ENCODE data around the gene RASSF3.
A peak's percentile ranks its signal among the peaks of the same experiment; 100 is the strongest.

Gene RASSF3

GRCh38 chr12:64665514-64665913 is 55.2 kb downstream of the RASSF3 start:
- H3K27me3 ChIP-seq (ENCODE audit: control insufficient read depth in 1 of 2, insufficient read depth in 2 of 2, low read length in 2 of 2): no peaks in the 10 kb centered on the region
- H3K36me3 ChIP-seq (ENCODE audit: insufficient read depth, low read length): no peaks in the 10 kb centered on the region
- H3K27ac ChIP-seq (ENCODE audit: low read depth, low read length): no peak overlapping the region
- H3K4me3 ChIP-seq (ENCODE audit: low read depth in 1 of 2, low read length in 2 of 2): no peak overlapping the region
- no peaks in the 10 kb centered on the region for H3K9me3 ChIP-seq (ENCODE audit: low read length)
- H3K9ac ChIP-seq (ENCODE audit: low read length): no peak overlapping the region
- peaks cover 66% of the 10 kb centered on the region for H3K4me1 ChIP-seq (ENCODE audit: insufficient read depth, low read length)

- H3K27me3 ChIP-seq (ENCODE audit: control insufficient read depth in 1 of 2, insufficient read depth in 2 of 2, low read length in 2 of 2): no peaks in the 10 kb centered on the region
- peaks cover 67% of the 10 kb centered on the region for H3K4me1 ChIP-seq (ENCODE audit: insufficient read depth, low read length)
- no peak overlapping the region for H3K27ac ChIP-seq (ENCODE audit: low read depth, low read length)
- H3K36me3 ChIP-seq (ENCODE audit: insufficient read depth, low read length): no peaks in the 10 kb centered on the region
- no peaks in the 10 kb centered on the region for H3K9me3 ChIP-seq (ENCODE audit: low read length)
- peak overlapping the region; percentile 14 for H3K9ac ChIP-seq (ENCODE audit: low read length)
- H3K4me3 ChIP-seq (ENCODE audit: low read depth in 1 of 2, low read length in 2 of 2): no peak overlapping the region
These were observed 56.0 kb downstream of the RASSF3 start for GRCh38 chr12:64666054-64666914.

GRCh38 chr12:64667793-64668192 is 57.5 kb downstream of the RASSF3 start:
- no peak overlapping the region for H3K4me3 ChIP-seq (ENCODE audit: low read depth in 1 of 2, low read length in 2 of 2)
- H3K9me3 ChIP-seq (ENCODE audit: low read length): no peaks in the 10 kb centered on the region
- no peaks in the 10 kb centered on the region for H3K36me3 ChIP-seq (ENCODE audit: insufficient read depth, low read length)
- H3K9ac ChIP-seq (ENCODE audit: low read length): no peak overlapping the region
- peaks cover 72% of the 10 kb centered on the region for H3K4me1 ChIP-seq (ENCODE audit: insufficient read depth, low read length)
- no peaks in the 10 kb centered on the region for H3K27me3 ChIP-seq (ENCODE audit: control insufficient read depth in 1 of 2, insufficient read depth in 2 of 2, low read length in 2 of 2)
- peak overlapping the region; percentile 31 for H3K27ac ChIP-seq (ENCODE audit: low read depth, low read length)

- no peaks in the 10 kb centered on the region for H3K9me3 ChIP-seq (ENCODE audit: low read length)
- peak overlapping the region; percentile 66 for H3K9ac ChIP-seq (ENCODE audit: low read length)
- no peaks in the 10 kb centered on the region for H3K36me3 ChIP-seq (ENCODE audit: insufficient read depth, low read length)
- peak overlapping the region in 1 of 2 donors; percentile 40 for H3K4me3 ChIP-seq (ENCODE audit: low read depth in 1 of 2, low read length in 2 of 2)
- H3K4me1 ChIP-seq (ENCODE audit: insufficient read depth, low read length): peaks cover 85% of the 10 kb centered on the region
- peak overlapping the region; percentile 91 for H3K27ac ChIP-seq (ENCODE audit: low read depth, low read length)
- no peaks in the 10 kb centered on the region for H3K27me3 ChIP-seq (ENCODE audit: control insufficient read depth in 1 of 2, insufficient read depth in 2 of 2, low read length in 2 of 2)
These were observed 59.1 kb downstream of the RASSF3 start for GRCh38 chr12:64669270-64669842.

GRCh38 chr12:64670019-64670418 is 59.7 kb downstream of the RASSF3 start:
- H3K4me3 ChIP-seq (ENCODE audit: low read depth in 1 of 2, low read length in 2 of 2): peak overlapping the region in 1 of 2 donors; percentile 40
- H3K4me1 ChIP-seq (ENCODE audit: insufficient read depth, low read length): peaks cover 85% of the 10 kb centered on the region
- peak overlapping the region; percentile 91 for H3K27ac ChIP-seq (ENCODE audit: low read depth, low read length)
- H3K9ac ChIP-seq (ENCODE audit: low read length): peak overlapping the region; percentile 66
- H3K9me3 ChIP-seq (ENCODE audit: low read length): no peaks in the 10 kb centered on the region
- no peaks in the 10 kb centered on the region for H3K27me3 ChIP-seq (ENCODE audit: control insufficient read depth in 1 of 2, insufficient read depth in 2 of 2, low read length in 2 of 2)
- H3K36me3 ChIP-seq (ENCODE audit: insufficient read depth, low read length): no peaks in the 10 kb centered on the region

GRCh38 chr12:64670919-64671639 is 60.8 kb downstream of the RASSF3 start:
- Histone ChIP-seq H3K9me3 (ENCODE audit: low read length) (no peaks in the 10 kb centered on the region), H3K9ac (ENCODE audit: low read length) (peak overlapping the region; percentile 41), H3K4me1 (ENCODE audit: insufficient read depth, low read length) (peaks cover 82% of the 10 kb centered on the region), H3K4me3 (ENCODE audit: low read depth in 1 of 2, low read length in 2 of 2) (no peak overlapping the region), H3K27ac (ENCODE audit: low read depth, low read length) (peak overlapping the region; percentile 91), H3K36me3 (ENCODE audit: insufficient read depth, low read length) (no peaks in the 10 kb centered on the region), H3K27me3 (ENCODE audit: control insufficient read depth in 1 of 2, insufficient read depth in 2 of 2, low read length in 2 of 2) (no peaks in the 10 kb centered on the region)

GRCh38 chr12:64671681-64672080 is 61.4 kb downstream of the RASSF3 start:
- no peaks in the 10 kb centered on the region for H3K27me3 ChIP-seq (ENCODE audit: control insufficient read depth in 1 of 2, insufficient read depth in 2 of 2, low read length in 2 of 2)
- no peak overlapping the region for H3K4me3 ChIP-seq (ENCODE audit: low read depth in 1 of 2, low read length in 2 of 2)
- H3K36me3 ChIP-seq (ENCODE audit: insufficient read depth, low read length): no peaks in the 10 kb centered on the region
- no peaks in the 10 kb centered on the region for H3K9me3 ChIP-seq (ENCODE audit: low read length)
- peak overlapping the region; percentile 91 for H3K27ac ChIP-seq (ENCODE audit: low read depth, low read length)
- no peak overlapping the region for H3K9ac ChIP-seq (ENCODE audit: low read length)
- peaks cover 75% of the 10 kb centered on the region for H3K4me1 ChIP-seq (ENCODE audit: insufficient read depth, low read length)

- Histone ChIP-seq H3K9ac (ENCODE audit: low read length) (peak overlapping the region; percentile 37), H3K27ac (ENCODE audit: low read depth, low read length) (peak overlapping the region; percentile 91), H3K4me1 (ENCODE audit: insufficient read depth, low read length) (peaks cover 73% of the 10 kb centered on the region)
These were observed 62.7 kb downstream of the RASSF3 start for GRCh38 chr12:64672925-64673409.

GRCh38 chr12:64673490-64674169 is 63.3 kb downstream of the RASSF3 start:
- Histone ChIP-seq H3K36me3 (ENCODE audit: insufficient read depth, low read length) (no peaks in the 10 kb centered on the region), H3K9ac (ENCODE audit: low read length) (peak overlapping the region; percentile 37), H3K9me3 (ENCODE audit: low read length) (no peaks in the 10 kb centered on the region), H3K27ac (ENCODE audit: low read depth, low read length) (peak overlapping the region; percentile 91), H3K27me3 (ENCODE audit: control insufficient read depth in 1 of 2, insufficient read depth in 2 of 2, low read length in 2 of 2) (no peaks in the 10 kb centered on the region), H3K4me1 (ENCODE audit: insufficient read depth, low read length) (peaks cover 73% of the 10 kb centered on the region), H3K4me3 (ENCODE audit: low read depth in 1 of 2, low read length in 2 of 2) (no peak overlapping the region)

More at GRCh38 chr12:64672925-64673409, 62.7 kb downstream of the RASSF3 start:
- Histone ChIP-seq H3K9me3 (ENCODE audit: low read length) (no peaks in the 10 kb centered on the region), H3K36me3 (ENCODE audit: insufficient read depth, low read length) (no peaks in the 10 kb centered on the region), H3K4me3 (ENCODE audit: low read depth in 1 of 2, low read length in 2 of 2) (no peak overlapping the region), H3K27me3 (ENCODE audit: control insufficient read depth in 1 of 2, insufficient read depth in 2 of 2, low read length in 2 of 2) (no peaks in the 10 kb centered on the region)

- Histone ChIP-seq H3K4me1 (ENCODE audit: insufficient read depth, low read length) (peaks cover 71% of the 10 kb centered on the region), H3K27ac (ENCODE audit: low read depth, low read length) (peak overlapping the region; percentile 91), H3K9me3 (ENCODE audit: low read length) (no peaks in the 10 kb centered on the region), H3K27me3 (ENCODE audit: control insufficient read depth in 1 of 2, insufficient read depth in 2 of 2, low read length in 2 of 2) (no peaks in the 10 kb centered on the region), H3K4me3 (ENCODE audit: low read depth in 1 of 2, low read length in 2 of 2) (no peak overlapping the region), H3K36me3 (ENCODE audit: insufficient read depth, low read length) (no peaks in the 10 kb centered on the region), H3K9ac (ENCODE audit: low read length) (peak overlapping the region; percentile 4)
These were observed 64.2 kb downstream of the RASSF3 start for GRCh38 chr12:64674367-64674922.
